DND-41 (cell line): Measurements from ENCODE around the gene PSTPIP2.

Source experiments
- ATAC-seq: fragments of 200-7000 bp; cut with Tn5 transposase; 3 replicates; pipeline ENCODE4 v1.9.1; 2021; ENCODE audit warnings: low read depth; ENCODE audit not compliant: insufficient read depth
- DNase-seq: peaks from one replicate; pipeline ENCODE4 v3.0.0-alpha.2; 2020
- H2AFZ ChIP-seq: 2 replicates; pipeline ENCODE4 v1.6.0; 2012; ENCODE audit warnings: low read depth, low read length
- H3K27ac ChIP-seq: 2 replicates; pipeline ENCODE4 v1.5.1; 2012; ENCODE audit warnings: low read length, inconsistent platforms
- H3K27me3 ChIP-seq: fragments of 200-600 bp; sonication (generic); 2 replicates; pipeline ENCODE4 v1.6.0; 2012; ENCODE audit warnings: low read length, mild to moderate bottlenecking, inconsistent platforms; ENCODE audit not compliant: insufficient read depth, poor library complexity
- H3K36me3 ChIP-seq: 2 replicates; pipeline ENCODE4 v1.5.1; 2012; ENCODE audit warnings: low read length, inconsistent platforms; ENCODE audit not compliant: insufficient read depth
- H3K4me1 ChIP-seq: 2 replicates; pipeline ENCODE4 v1.5.1; 2012; ENCODE audit warnings: mild to moderate bottlenecking, low read length; ENCODE audit not compliant: insufficient read depth
- H3K4me2 ChIP-seq: 2 replicates; pipeline ENCODE4 v1.6.0; 2012; ENCODE audit warnings: mild to moderate bottlenecking, moderate library complexity, low read length, inconsistent platforms; ENCODE audit not compliant: insufficient read depth
- H3K4me3 ChIP-seq, 2 experiments: fragments of 200-600 bp in 1 of 2; shearing (Covaris generic) in 1 of 2; 2 replicates each; pipeline ENCODE4 v1.5.1; 2012 to 2016; ENCODE audit warnings: inconsistent platforms in 2 of 2, low read length in 2 of 2, mild to moderate bottlenecking in 2 of 2, low read depth in 1 of 2, moderate library complexity in 1 of 2
- H3K79me2 ChIP-seq: 2 replicates; pipeline ENCODE4 v1.6.0; 2012; ENCODE audit warnings: low read length, inconsistent platforms; ENCODE audit not compliant: insufficient read depth
- H3K9ac ChIP-seq: 2 replicates; pipeline ENCODE4 v1.6.0; 2012; ENCODE audit warnings: low read depth, mild to moderate bottlenecking, inconsistent platforms, low read length, moderate library complexity
- H3K9me3 ChIP-seq: 2 replicates; pipeline ENCODE4 v1.5.1; 2012; ENCODE audit warnings: low read length, moderate library complexity, mild to moderate bottlenecking, inconsistent platforms; ENCODE audit not compliant: insufficient read depth, severe bottlenecking
- H4K20me1 ChIP-seq: 2 replicates; pipeline ENCODE4 v1.6.0; 2012; ENCODE audit warnings: low read length; ENCODE audit not compliant: insufficient read depth
- EZH2 ChIP-seq: IDR thresholded peaks from 3 replicates; pipeline ENCODE4 v1.6.1; 2012; ENCODE audit warnings: borderline replicate concordance, low read depth, mild to moderate bottlenecking, moderate library complexity, low read length, inconsistent platforms; ENCODE audit not compliant: severe bottlenecking
- TF ChIP-seq, protein P1 (sequence below): IDR thresholded peaks from 2 replicates; pipeline ENCODE4 v1.5.1; 2012; ENCODE audit warnings: borderline replicate concordance, low read length, moderate library complexity, mild to moderate bottlenecking; ENCODE audit not compliant: poor library complexity, severe bottlenecking; ENCODE audit errors: extremely low read depth

PSTPIP2 gene

DNA sequence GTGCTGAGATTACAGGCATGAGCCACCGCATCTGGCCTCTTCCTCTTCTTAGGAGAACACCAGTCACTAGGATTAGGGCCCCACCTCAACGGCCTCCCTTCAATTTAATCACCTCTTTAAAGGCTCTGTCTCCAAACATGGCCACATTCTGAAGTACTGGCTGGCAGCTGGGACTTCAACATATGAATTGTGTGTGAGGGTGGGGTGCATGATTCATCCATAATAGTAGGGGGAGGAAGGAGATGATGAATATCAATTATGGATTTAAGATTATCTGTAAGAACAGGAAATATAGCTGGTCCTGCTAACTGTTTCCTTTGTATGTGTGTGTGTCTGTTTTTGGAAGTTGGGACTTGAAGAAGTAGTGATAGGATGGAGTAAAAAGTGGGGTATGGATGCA is 90.2 kb downstream of the PSTPIP2 start:
- no peak overlapping the region for H3K4me2 ChIP-seq
- DNase-seq = no peak
- no peaks in the 10 kb centered on the region for H3K9me3 ChIP-seq
- no peaks in the 10 kb centered on the region for H3K4me1 ChIP-seq
- no peak overlapping the region for H3K27ac ChIP-seq
- no peak for TF ChIP-seq EZH2
- TF ChIP-seq, protein P1, sequence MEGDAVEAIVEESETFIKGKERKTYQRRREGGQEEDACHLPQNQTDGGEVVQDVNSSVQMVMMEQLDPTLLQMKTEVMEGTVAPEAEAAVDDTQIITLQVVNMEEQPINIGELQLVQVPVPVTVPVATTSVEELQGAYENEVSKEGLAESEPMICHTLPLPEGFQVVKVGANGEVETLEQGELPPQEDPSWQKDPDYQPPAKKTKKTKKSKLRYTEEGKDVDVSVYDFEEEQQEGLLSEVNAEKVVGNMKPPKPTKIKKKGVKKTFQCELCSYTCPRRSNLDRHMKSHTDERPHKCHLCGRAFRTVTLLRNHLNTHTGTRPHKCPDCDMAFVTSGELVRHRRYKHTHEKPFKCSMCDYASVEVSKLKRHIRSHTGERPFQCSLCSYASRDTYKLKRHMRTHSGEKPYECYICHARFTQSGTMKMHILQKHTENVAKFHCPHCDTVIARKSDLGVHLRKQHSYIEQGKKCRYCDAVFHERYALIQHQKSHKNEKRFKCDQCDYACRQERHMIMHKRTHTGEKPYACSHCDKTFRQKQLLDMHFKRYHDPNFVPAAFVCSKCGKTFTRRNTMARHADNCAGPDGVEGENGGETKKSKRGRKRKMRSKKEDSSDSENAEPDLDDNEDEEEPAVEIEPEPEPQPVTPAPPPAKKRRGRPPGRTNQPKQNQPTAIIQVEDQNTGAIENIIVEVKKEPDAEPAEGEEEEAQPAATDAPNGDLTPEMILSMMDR = no peak
- no peaks in the 10 kb centered on the region for H3K79me2 ChIP-seq
- no peaks in the 10 kb centered on the region for H3K36me3 ChIP-seq
- H3K9ac ChIP-seq = no peak overlapping the region
- no peaks in the 10 kb centered on the region for H3K27me3 ChIP-seq
- no peak overlapping the region for H3K4me3 ChIP-seq
- no peak for ATAC-seq
- no peaks in the 10 kb centered on the region for H4K20me1 ChIP-seq
- no peak overlapping the region for H2AFZ ChIP-seq

DNA sequence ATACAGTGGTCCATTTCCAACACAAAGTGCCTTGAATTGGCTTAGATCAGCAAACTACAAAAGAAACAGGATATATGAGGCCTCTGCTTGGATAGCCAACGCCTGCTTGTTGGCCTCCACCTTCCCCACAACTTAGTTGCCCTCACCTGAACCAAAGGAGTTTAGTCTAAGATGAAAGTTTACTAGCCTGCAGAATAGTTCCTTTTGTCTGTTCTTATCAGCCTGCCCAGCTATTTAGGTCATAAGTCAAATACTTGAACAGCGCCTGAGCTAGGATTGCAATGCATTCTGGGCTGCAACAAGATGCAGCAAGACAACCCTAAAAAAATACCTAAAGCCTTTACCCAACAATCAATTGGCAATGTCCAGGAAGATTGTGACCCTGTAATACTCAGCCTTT is 91.8 kb downstream of the PSTPIP2 start:
- Histone ChIP-seq H3K27me3 (no peaks in the 10 kb centered on the region), H3K79me2 (no peaks in the 10 kb centered on the region), H2AFZ (no peak overlapping the region), H3K36me3 (no peaks in the 10 kb centered on the region), H4K20me1 (no peaks in the 10 kb centered on the region), H3K4me1 (no peaks in the 10 kb centered on the region), H3K4me2 (no peak overlapping the region), H3K9me3 (no peaks in the 10 kb centered on the region), H3K4me3 (no peak overlapping the region), H3K27ac (no peak overlapping the region), H3K9ac (no peak overlapping the region)
- DNase-seq (no peak), ATAC-seq (no peak)
- TF ChIP-seq EZH2 = no peak
- TF ChIP-seq, protein P1 = no peak

DNA sequence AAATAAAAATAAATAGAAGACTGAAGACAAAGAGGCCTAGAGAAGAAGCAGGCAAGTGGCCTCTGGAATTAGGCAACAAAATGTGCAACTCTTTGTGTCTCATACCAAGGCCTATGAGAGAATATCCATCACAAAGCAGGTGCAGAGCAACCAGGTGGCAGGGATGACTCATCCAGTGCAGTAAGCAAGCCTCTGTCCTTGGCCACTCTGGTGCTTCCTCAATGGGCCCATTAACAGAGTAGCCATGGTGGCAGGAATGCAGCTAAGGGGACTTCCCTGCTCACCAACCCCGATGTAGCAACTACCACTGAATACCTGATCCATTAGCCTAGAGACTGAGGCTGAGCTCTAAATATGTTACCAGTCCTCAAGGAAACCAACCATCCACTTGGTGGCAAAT is 94.0 kb downstream of the PSTPIP2 start:
- H3K4me1 ChIP-seq = no peaks in the 10 kb centered on the region
- no peak overlapping the region for H3K9ac ChIP-seq
- no peak overlapping the region for H3K4me3 ChIP-seq
- no peaks in the 10 kb centered on the region for H3K36me3 ChIP-seq
- H3K9me3 ChIP-seq = no peaks in the 10 kb centered on the region
- H3K4me2 ChIP-seq = no peak overlapping the region
- TF ChIP-seq EZH2 = no peak
- TF ChIP-seq, protein P1 = no peak
- no peak overlapping the region for H3K27ac ChIP-seq
- H3K27me3 ChIP-seq = no peaks in the 10 kb centered on the region
- no peak for DNase-seq
- ATAC-seq = no peak
- H2AFZ ChIP-seq = no peak overlapping the region
- no peaks in the 10 kb centered on the region for H4K20me1 ChIP-seq
- H3K79me2 ChIP-seq = no peaks in the 10 kb centered on the region

DNA sequence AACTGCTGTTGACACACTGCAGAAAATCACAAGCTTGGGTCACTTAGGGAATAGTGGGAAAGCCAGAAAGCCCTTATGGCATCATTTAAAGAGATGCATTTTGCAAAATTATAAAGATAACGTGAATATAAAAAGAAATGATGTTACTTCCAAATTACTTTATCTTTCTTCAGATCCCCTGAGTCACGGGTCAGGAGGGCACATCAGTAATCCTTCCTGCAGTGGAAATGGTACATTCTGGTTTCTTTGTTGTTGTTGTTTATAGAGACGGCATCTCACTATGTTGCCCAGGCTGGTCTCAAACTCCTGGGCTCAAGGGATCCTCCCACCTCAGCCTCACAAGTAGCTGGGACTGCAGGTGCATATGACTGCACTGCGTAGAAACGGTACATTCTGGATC is 95.1 kb downstream of the PSTPIP2 start:
- no peaks in the 10 kb centered on the region for H3K27me3 ChIP-seq
- H3K9ac ChIP-seq = no peak overlapping the region
- ATAC-seq (no peak), DNase-seq (no peak)
- H3K4me2 ChIP-seq = no peak overlapping the region
- H3K9me3 ChIP-seq = no peaks in the 10 kb centered on the region
- no peak overlapping the region for H3K27ac ChIP-seq
- no peaks in the 10 kb centered on the region for H4K20me1 ChIP-seq
- H3K79me2 ChIP-seq = no peaks in the 10 kb centered on the region
- H3K4me1 ChIP-seq = no peaks in the 10 kb centered on the region
- H2AFZ ChIP-seq = no peak overlapping the region
- TF ChIP-seq EZH2 = no peak
- TF ChIP-seq, protein P1 = no peak
- H3K4me3 ChIP-seq = no peak overlapping the region
- no peaks in the 10 kb centered on the region for H3K36me3 ChIP-seq
